ENCODE data around the gene HK1.
A peak's percentile ranks its signal among the peaks of the same experiment; 100 is the strongest.

Gene HK1

DNA sequence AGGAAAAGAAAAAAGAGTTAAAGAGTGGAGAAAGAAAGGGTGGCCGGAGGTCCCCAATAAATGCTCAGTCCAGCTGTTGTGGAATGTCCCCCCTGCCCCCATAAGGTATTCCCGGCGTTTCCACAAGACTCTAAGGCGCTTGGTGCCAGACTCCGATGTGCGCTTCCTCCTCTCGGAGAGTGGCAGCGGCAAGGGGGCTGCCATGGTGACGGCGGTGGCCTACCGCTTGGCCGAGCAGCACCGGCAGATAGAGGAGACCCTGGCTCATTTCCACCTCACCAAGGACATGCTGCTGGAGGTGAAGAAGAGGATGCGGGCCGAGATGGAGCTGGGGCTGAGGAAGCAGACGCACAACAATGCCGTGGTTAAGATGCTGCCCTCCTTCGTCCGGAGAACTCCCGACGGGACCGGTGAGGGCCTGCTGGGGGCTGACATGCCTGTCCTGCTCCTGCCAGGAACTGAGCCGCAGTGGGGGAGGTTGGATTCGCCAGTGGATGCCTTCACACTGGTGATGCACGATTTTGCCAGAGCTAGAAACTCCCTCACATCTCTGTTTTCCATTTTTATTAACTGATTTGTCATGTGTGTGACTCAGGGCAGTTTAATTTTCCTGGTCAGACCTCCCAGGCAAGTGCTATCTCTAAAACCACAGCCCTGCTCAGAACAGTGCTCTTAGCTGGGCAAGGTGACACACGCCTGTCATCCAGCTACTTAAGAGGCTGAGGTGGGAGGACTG, 104.3 kb downstream of the HK1 start:
- DNase-seq: no peak

DNA sequence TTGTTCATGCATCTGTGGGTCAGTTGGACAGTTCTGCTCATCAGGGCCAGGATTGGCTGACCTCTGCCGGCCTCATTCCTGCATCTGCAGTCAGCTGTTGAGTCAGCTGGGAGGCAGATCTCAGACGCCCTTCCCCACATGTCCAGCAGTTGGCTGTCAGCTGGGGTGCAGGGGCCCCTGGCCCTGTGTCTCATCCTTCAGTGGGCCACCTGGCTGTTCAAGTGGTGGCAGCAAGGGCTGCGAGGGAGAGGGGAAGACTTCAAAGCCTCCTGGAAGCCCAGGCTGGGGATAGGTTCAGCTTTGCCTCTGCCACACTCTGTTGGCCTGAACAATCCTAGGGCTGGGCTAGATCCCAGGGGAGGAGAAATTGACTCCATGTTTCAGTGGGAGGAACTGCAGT, 105.3 kb downstream of the HK1 start:
- peak; percentile 16 for DNase-seq

DNA sequence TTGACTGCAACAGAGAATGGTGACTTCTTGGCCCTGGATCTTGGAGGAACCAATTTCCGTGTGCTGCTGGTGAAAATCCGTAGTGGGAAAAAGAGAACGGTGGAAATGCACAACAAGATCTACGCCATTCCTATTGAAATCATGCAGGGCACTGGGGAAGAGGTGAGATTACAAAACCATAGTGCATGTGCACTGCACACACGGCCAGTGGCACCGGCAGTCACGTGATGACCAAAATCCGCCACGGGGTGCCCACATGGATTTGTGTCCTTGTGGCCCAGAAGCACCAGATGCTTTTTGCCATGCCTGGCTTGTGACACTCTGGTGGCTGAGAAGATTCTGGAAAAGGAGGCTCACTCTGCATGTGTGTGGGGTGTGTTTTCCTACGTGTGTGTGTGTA, 106.0 kb downstream of the HK1 start:
- DNase-seq: no peak

DNA sequence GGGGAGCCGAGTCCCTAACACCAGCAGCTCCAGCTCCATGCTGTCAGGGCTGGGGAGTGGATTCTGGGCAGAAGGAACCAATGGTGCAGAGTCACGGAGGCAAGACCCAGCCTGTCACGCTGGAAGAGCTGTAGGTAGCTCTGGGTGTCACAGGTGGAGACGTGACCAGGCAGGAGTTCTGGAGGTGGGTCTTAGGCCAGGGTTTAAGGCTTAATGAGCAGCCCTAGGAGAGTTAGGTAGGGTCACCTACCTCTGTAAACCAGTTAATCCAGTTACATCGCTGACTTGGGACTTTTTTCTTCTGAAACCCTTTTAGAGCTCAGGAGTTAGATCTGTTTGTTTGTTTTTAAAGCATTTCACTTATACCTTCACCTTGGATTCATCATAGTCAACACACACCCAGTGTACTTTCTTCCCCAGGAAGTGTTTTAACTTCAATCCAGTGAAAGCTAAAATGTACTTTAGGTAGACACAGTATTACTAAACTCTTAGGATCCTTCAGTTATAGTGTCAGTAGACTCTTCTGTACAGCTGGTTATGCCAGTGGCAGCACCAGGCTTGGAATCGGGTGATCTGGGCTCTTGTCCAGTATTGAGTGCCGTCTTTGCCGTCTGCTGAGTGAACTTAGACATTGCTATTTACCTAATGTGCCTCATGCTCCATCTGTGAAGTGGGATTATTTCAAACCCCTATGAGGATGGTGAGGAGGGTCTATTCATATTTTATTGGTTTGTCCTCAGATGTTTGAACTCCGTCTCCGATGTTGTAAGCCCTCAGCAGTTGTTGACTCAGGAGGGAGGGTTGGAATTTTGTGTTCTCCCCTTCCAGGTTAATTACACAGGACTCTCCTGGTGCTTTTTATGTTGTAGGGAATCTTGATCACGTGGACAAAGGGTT, 107.4 kb downstream of the HK1 start:
- DNase-seq: no peak

DNA sequence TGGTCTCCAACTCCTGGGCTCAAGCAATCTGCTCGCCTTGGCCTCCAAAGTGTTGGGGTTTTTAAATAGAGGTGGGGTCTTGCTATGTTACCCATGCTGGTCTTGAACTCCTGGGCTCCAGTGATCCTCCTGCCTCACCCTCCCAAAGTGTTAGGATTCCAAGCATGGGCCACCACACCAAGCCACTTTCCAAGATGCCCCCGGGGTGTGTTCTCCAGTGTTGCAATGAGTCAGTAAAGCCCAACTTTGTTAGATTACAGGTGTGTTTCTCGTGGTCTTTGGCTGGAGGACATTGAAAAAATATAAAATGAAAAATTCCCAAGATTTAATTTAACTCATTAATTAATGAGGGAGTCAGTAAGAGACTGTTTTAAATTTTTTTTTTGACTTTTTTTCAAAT, 109.2 kb downstream of the HK1 start:
- no peak for DNase-seq

DNA sequence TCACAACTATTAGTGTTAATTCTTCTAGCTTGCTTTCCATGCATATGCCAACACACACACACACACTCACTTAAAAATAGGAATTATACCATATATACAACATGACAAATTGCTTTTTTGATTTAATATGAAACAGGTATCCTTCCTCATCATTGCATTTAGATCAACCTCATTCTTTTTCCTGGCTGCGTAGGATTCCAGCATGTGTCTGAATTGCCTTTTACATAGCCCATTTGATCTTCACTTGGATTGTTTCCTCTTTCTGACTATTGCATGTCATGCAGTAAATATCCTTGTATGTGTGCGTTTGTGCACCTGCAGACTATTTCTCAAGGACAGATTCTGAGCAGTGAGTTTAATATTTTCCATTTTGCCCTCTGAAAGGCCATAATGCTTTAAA, 110.2 kb downstream of the HK1 start:
- DNase-seq: no peak

DNA sequence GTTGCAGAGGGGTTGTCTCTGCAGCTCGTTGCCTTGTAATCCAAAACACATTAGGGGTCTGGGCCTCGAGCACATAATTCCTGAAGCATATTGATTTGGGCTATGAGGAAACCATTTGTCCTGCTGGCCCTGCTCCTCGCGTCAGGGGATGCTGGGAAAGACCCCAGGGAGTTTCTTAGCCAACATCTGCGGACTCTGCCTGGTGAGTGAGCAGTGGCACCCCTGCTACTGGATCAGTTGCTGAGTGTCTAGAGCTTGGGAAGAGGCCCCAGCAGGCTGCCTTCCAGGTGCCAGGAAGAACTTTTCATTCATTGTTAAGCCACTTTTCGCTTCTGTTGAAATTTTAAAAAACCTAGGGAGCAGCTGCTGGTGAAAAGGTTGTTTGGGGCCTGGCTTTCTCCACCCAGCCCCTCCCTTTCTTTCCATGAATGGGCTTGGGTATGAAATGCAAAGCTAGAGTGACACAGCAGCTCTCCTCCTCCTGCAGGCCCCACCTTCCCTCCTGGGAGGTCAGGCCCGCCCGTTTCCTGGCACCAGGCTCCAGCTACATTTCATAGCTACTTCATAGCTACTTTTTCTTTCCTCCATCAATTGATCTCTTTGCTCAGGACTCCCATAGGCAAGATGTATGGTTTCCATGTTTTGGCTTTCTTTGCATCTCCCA, 111.7 kb downstream of the HK1 start:
- DNase-seq: peak; percentile 35

DNA sequence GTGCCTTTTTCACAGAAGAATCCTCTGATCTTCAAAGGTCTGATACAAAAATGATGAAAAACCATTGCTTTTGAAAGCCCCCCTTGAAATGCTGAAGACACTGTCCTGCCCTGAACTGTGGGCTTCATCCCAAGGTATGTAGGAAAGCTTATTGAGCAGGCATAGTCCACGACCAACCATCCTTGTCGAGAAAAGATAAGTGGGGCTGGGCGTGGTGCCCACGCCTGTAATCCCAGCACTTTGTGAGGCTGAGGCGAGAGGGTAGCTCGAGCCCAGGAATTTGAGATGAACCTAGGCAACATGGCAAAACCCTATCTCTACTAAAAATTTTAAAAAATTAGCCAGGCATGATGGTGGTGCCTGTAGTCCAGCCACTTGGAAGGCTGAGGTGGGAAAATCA, 112.9 kb downstream of the HK1 start:
- DNase-seq: no peak

DNA sequence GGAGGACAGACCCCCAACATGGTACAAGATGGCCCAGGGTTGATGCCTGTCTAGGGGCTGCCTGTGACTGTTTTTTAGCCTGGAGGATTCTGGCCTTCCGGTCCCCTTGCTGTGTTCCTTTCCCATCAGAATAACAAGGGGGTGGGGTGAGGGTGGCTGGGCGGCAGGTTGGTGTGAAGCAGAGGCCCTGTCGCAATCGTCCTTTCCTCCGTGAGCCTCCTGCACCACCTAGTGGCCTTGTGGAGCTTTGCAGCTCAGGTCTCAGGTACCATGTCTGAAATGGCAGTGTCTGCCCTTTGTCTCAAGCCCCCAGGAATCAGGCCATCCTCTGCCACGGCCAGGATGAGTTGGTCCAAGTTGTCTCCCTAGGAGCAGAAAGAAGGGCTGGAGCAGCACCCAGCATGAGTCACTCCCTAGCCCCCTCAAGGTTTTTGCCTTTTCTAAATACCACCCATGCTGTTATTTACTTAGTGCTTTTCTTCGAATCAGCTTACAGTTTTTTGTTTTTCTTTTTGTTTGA, 114.2 kb downstream of the HK1 start:
- DNase-seq: peak; percentile 75

DNA sequence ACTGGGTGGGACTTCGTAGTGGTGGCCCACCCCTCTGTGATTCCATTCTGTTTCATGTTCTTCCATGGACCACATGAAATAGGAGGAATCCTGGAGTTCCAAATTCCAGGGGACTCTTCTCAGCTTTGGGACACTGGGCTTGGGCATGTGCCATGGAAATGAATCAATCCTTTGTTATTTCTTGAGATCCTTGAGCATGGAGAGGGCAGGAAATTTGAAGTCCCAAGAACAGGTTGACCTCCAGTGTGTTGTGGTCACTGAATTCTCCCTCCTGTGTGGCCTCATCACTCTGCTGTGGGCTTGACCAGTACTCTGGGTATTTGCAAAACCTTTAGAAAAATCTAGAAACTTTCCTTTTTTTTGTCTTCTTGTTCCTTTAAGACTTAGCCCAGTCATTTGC, 115.7 kb downstream of the HK1 start:
- DNase-seq: no peak

DNA sequence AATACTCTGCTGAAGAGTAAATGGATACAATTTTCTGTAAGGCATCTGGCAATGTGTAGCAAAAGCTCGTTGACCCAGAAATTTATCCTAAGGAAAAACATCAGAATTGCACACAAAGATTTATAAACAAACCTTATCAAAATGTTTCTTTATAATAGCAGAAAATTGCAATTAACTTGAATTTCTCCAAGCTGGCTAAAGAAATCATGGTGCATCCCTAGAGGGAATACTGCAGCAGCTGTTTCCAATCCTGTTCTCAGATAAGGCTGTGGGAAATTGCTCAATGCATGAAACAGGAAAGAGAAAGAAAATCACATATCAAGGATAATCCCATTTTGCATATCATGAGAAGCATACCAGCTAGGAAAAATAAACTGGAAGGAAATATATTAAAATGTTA, 119.7 kb downstream of the HK1 start:
- DNase-seq: no peak

DNA sequence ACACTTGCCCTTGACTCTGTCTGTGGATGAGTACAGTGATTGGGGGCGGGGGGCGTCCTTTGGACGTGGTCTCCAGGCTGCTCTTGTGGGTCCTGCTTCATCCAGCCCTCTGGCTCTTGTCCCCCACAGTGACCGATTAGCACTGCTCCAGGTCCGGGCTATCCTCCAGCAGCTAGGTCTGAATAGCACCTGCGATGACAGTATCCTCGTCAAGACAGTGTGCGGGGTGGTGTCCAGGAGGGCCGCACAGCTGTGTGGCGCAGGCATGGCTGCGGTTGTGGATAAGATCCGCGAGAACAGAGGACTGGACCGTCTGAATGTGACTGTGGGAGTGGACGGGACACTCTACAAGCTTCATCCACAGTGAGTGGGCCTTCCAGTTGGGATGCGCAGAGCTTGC, 120.2 kb downstream of the HK1 start:
- DNase-seq: no peak

DNA sequence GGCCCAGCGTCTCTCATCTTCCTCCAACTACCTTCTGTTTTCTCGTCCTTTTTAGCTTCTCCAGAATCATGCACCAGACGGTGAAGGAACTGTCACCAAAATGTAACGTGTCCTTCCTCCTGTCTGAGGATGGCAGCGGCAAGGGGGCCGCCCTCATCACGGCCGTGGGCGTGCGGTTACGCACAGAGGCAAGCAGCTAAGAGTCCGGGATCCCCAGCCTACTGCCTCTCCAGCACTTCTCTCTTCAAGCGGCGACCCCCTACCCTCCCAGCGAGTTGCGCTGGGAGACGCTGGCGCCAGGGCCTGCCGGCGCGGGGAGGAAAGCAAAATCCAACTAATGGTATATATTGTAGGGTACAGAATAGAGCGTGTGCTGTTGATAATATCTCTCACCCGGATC, 122.6 kb downstream of the HK1 start:
- DNase-seq: no peak

DNA sequence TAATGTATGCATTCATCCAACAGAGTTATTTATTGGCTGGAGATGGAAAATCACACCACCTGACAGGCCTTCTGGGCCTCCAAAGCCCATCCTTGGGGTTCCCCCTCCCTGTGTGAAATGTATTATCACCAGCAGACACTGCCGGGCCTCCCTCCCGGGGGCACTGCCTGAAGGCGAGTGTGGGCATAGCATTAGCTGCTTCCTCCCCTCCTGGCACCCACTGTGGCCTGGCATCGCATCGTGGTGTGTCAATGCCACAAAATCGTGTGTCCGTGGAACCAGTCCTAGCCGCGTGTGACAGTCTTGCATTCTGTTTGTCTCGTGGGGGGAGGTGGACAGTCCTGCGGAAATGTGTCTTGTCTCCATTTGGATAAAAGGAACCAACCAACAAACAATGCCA, 123.1 kb downstream of the HK1 start:
- DNase-seq: no peak

DNA sequence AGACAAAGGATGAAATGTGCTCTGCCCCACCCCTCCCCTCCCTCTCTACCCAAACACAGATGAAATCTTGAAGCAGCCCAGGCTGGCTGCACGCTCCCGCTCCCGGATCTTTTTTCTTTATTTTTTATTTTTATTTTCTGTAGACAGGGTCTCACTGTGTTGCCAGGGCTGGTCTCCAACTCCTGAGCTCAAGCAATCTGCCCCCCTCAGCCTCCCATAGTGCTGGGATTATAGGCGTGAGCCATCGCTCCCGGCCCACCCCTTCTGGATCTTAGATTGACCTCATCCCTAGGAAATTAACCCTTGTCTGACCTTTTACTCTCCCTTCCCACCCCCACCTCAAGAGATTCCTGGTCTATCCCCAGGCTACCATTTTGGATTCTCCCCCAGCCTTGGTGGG, 124.1 kb downstream of the HK1 start:
- DNase-seq: no peak

DNA sequence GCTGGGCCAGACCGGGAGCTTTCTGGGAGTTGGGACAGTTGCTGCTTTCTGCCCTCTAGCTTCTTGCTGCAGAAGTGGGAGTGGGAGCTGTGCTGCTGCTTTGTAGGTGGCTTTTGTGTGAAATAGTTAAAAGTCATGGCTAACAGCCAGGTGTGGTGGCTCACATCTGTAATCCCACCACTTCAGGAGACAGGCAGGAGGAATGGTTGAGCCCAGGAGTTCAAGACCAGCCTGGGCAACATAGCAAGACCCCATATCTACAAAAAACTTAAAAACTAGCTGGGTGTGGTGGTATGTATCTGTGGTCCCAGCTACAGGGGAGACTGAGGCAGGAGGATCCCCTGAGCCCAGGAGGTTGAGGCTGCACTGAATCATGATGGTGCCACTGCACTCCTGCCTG, 124.8 kb downstream of the HK1 start:
- no peak for DNase-seq

DNA sequence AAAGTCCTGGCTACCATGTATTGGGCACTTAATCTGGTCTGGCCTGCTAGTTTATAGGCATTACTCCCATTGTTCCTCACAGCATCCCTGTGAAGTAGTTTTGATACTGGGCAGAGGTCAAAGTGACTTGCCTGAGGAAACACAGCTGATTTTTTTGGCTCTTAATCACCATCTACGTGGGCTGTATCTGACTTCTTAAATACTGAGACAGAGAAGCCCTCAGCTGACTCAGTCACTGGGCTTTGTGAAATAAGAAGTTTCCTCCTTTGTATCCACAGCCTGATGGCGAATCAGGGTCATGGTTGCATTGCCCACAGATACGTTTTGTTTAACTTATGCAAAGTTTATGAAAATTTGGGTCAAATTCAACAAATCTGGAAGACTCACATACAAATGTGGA, 125.2 kb downstream of the HK1 start:
- no peak for DNase-seq

DNA sequence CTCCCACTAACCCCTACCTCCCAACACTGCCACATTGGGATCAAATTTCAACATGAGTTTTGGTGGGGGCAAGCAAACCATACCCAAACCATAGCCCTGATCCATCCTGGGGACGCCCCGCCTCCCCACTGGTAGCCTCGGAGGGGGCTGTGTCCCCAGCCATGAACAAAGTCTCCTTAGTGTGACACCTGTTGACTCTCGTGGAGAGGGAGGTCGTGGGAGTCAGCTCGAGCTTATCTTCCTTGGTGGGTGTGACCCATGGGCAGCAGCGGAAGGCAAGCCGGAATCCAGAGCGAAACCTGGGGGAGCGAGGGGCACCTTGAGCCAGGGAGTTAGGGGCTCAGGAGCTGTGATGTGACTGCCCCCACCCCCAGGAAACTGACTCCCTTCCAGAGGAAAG, 126.5 kb downstream of the HK1 start:
- DNase-seq: no peak

DNA sequence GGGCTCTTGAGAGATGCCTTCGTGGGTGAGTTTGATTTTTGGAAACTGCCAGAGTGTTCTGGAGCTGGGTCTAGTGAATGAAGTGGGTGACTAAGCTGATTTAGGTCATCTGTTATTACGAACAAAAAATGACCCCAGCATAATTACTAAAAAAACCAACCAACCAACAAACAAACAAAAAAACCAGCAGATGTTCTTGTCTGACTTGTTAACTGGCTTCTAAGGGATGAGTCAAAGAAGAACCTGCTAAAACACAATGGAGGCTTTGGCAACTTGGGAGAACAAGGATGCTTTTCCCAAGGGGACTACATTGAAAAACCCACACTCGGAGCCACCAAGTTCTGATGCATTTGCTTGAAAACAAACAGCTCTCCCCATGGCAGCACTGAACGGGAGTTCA, 126.9 kb downstream of the HK1 start:
- DNase-seq: no peak

DNA sequence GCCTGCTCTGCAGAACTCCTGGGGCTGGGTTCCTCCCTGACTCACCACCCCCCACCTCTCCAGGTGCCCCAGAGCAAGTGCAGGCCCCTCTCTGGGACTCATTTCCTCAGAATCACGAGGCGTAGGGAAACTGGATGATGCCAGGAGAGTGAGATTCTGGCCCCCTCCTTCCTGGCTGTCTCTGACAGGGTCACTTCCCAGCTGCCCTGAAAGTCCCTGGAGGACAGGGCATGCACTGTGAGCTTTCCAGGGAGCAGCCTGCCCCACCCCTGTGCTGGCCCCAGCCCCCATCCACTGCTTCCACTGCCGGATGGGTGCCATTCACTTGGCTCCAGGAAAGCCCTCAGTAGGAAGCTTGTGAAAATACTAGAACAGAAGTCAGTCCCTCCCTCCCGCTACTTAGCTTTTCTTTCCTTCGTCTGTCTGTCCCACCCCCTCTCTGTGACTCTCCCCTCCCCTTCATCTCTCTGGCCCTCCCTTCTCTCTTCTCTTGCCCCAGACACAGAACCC, 128.1 kb downstream of the HK1 start:
- no peak for DNase-seq

DNA sequence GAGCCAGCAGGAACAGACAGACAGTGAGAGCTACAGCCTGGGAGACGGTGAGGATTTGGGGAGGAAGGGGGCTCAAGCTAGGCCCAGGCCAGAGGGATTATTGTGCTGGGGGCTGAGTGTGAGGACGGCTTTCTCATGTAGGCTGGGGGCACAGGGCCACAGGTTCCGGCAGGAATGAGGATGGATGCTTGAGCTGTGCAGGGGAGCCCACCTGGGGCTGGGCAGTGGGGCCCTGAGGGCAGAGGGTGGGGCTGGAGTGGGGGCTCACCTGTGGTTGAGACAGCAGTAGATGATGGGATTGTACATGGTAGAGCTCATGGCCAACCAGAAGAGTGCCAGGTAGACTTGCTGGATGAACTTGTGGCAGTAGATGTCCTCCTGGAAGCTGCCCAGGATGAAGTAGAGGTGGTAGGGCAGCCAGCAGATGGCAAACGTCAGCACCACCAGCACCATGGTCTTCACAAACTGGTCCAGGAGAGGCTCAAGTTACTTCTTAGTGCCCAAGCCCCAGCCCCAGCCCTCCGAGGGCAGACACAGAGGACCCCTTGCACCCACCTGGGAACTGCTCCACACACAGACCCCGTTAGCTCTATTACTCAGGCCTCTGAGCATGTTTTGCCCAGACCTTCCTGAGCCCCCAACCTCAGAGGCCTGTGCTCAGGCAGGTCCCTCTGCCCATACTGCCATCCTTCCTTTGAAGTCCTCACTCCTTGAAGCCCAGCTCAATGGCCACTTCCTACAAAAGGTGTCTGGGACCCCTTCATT, 128.7 kb downstream of the HK1 start:
- DNase-seq: no peak

DNA sequence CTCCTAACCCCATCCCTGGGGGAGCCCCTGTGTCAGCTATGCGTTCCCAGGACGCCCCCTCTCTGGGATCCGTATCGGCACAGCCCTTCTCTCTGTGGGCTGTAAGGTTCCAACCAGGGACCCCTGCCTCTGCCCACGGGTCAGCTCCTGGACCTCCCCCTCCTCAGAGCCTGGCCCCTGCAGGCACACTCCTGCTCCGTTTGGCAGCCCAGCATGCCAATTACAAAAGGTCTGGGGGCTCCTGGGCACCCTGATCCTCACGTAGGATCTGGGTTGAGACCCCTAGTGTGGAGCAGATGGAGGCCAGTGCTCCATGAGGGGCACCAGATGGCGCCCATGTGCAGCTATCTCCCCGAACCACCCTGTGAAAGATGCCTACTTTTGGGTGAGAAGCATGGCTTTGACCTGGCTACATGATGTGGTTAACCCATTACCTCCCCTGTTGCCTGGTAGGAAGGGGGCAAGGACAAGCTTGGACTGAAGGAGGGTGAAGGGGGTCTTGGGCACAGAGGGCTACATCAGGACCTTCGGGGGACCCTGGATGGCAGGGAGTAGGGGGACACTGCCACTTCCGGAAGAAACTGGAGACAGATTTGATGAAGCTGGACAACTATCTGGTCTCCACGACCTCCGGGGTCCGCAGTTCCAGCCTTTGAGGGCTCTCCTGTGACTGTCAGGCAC, 129.5 kb downstream of the HK1 start:
- peak; percentile 26 for DNase-seq

All from NCI-H2171 treated with DMSO at 0.1 percent for 48 hours (cell line).